ENCODE data around the gene PARD3B.

Gene PARD3B

GRCh38 chr2:205030695-205031094, 485.4 kb downstream of the PARD3B start:
- no peak for DNase-seq

- no peak for DNase-seq
Measured at GRCh38 chr2:205032093-205032551, 486.8 kb downstream of the PARD3B start.

DNA sequence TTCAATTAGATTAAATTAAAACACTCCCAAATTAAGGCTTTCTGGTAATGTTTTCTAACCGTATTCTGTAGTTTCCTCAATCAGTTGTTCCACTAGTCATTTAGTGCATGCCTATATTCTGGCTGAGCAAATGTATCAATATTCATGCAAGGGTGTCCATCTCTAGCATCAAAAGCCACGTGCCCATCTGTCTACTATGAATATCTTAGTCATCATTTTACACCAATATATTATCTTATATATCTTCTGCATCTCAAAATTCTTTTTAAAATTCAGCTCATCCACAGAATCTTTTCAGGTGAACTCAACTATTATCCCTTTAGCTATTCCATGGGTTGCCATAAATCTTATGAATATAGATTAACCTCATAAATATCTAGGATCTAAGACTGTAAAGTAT, 488.2 kb downstream of the PARD3B start:
- DNase-seq: no peak

DNA sequence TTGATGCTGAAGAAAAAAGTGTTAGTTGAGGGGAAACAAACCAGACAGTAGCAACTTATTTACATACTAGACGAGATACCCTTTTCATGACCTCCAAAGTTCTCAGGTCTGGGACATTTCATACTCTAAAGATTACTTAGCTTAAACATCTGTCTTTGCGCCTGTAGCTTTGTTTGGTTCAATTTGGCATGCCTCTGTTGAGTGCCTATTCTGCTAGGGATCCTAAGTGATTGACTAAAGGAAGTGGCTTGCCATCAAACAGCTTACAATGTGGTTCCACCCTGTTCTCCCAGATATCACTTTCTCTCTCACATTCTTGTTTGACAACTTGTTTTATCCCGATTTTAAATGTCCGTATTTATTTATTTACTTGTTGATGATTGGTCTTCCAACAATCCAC, 488.8 kb downstream of the PARD3B start:
- DNase-seq: no peak

GRCh38 chr2:205040323-205040722, 495.0 kb downstream of the PARD3B start:
- DNase-seq: no peak

DNA sequence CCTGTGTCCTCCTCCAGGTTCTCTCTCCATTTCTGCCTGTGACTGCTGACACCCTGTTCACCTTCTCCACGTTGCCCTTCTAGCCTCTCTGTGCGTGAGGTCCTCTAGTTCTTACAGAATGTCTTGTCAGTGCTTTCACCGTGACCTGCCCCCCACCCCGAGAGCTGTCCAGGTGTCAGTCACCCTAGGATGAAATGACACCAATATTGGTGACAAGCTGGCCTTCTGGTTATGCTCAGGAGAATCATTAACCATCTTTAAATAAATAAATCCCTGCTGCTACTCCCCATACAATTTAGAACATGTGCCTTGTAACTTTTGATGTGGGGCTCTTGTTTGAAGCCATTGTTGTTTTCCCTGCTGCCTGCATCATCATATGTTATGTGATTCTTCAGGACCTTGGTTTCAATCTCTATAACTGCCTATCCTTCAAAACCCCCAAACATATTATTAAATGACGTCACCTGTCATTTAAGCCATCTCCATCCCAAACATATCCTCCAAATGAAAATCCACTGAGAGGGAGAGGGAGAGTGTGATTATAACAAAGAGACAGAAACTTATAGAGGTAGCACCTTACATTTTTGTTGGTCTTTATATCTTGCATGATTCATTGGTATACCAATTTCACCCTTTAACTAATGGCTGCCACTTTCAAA, 496.3 kb downstream of the PARD3B start:
- DNase-seq: no peak

DNA sequence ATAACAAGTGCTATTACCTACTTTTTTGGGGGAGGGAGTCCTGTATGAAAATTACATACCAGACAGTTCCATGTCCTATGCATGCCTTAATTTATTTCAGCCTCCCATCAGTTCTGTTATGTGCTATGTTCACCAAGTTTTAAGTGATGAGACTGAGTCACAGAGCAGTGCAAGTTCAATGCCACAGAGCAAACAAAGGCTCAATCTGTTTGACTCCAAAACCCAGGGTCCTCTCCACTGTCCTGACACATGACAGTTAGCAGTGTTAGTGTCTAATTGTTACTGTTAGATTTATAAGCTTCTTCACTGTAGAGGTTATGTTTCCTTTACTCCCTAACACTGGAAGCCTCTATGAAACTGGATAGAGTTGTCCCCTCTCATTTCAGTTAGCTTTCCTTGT, 498.0 kb downstream of the PARD3B start:
- DNase-seq: no peak

DNA sequence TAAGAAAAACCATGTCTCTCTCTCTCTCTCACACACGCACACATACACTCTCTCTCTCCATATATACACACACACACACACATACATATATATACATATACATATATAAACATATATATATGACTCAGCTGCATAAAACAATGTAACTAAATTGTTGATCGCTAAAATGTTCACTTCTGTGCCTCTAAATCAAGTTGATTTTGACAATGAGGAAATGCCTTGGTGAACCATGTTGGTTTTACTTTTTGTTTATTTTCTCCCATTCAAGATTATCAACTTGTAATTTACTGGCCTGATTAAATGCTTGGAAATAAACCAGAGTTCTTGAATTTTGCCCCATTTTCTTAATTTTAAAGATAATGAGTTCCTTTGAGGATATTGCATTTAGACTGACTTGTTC, 500.4 kb downstream of the PARD3B start:
- DNase-seq: no peak

GRCh38 chr2:205047273-205047839, 502.1 kb downstream of the PARD3B start:
- DNase-seq: no peak

DNA sequence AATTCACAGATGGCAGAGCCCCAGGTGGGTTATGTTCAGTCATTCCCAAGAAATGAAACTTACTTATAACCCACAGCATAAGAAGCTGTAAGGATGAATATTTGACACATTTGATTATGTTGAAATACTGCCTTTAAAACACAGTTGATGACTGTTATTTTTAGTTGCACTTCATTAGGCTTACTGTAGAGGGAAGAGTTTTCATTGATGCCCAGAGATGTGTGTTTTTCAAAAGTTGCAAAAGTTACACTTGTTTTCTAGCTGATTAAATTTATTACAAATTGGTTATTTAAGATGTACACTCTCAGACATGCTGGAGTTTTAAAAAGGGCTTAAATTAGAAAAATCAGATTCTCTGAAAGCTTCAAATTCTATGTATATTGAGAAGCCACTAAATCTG, 506.1 kb downstream of the PARD3B start:
- DNase-seq: no peak

DNA sequence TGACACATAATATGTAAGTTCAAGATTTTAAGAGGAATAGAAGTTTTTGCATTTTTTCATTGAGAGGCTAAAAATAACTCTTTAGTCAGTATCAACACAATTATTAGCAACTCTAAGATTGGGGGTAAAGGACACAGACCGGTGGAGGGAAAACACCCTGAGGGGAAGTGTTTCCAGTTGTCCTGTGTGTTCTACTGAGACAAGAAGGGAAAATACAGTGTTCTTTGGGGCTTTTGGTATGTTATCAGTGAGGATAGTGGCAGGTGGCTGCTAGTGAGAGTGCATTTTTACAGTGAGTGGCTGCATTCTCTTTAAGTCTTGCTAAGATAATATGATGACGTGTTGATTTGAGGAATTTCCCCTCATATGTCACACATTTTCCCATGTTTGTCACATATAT, 507.5 kb downstream of the PARD3B start:
- no peak for DNase-seq

DNA sequence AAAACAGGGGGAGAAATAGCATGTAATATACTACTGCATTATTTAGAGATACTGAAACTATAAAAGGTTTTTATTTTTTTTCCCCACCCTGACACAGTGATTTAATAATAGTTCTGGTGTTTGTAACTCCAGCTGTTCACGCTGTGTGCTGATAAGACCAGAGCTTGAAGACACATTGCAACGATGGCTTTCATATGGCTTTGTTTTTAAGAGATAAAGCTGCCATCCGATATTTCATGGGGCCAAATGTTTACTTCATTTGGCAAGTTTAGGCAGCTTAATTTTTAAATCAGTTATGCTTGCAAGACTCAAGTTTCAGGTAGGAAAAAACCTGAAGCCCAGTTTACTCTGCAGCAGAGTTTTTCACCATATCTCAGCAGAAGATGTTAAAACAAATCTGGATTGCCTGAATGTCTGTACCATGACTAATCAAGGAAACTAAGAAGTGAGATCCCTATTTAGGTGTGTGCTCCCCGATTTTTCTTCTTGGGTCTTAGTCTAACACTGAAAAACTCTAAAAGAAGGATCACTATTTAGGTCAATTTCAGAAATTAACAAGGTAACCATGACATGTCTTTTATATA, 508.6 kb downstream of the PARD3B start:
- DNase-seq: no peak

DNA sequence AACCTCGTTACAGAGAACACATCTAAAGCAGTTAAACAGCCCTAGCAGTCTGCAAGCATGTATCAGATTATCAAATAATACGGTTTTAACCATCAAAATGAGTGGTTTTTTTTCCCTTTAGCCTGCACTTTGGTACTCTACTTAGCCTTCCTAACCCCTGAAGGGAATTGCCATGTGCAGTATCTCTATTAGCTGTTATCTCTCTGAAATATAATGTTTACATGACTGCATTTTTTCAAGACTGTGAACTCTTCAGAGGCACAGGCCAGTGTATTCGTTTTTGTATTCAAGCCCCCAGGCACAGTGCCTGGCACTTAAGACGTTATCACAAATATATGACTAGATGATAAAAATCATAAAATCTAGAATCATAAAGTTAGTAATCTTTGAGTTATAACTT, 509.5 kb downstream of the PARD3B start:
- DNase-seq: no peak

DNA sequence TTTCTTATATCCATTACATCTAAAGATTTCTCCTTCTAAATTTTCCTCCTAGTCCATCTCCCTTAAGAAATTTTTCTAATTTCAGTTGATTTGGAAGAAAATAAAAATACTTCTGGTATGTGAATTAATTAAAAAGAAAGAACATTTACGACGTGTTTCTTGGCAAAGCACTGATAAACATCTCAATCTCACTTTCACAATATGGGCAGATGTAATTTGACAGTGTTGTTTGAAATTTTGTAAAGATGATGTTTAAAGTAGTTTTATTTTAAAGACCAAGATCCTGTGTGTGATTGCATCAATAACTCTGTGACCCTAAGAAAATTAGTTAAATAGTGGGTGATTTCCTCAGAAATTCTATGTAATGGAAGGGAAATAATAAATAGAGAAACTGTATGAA, 510.0 kb downstream of the PARD3B start:
- no peak for DNase-seq

DNA sequence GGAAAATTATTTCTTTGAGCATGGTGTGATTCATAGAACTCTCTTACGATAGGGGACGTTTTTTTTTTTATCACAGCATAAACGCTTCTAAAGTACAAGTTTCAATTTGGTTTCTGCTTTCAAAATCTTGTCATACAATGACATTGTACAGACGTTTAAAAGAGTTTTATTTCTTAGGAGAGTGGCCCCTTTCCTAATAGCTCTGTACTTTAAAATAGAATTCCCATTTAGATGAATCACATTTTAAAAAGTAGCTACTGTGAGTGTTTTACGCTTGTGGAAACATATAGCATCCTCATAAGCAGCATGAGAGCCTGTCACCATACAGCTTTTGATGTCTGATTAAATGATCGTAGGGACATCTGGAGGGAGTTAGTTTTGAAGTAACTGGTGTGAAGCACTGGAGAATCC, 510.9 kb downstream of the PARD3B start:
- DNase-seq: no peak

- DNase-seq: no peak
Measured at GRCh38 chr2:205058409-205058808, 513.1 kb downstream of the PARD3B start.

DNA sequence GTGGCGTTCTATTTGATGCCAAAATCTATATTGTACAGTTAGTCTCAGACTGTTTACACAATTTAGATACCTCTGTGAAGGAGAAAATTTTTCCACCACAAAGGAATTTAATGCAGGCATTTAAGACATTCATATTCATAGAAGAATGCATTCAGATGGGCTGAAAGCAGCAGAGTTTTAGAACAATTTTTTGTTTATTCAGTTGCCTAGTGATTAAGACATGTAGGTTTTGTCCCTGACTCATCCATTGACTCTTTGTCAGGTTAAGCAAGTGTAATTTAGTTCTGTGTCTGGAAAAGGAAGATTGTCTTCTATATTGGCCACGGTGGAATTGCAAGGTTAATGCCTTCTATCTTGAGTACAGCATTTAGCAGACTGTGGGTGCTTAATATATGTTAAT, 515.0 kb downstream of the PARD3B start:
- no peak for DNase-seq

DNA sequence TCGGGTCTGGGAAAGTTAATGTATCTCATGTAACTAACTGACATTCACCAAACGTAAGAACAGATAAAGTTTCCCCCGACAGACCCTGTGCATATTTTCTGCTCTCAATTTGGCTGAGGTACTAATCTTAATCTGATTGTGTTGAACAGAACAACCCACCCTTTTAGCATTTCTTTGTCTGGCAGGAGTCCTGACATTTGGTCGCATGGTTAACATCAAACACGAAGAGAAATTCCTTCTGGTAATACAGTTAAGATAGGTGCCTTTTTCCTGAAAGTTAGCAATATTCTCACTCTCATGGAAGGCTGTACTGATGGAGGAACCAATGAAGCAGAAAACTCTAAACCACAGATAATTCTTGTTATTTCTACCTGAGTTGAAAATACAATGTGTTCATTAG, 520.8 kb downstream of the PARD3B start:
- no peak for DNase-seq

GRCh38 chr2:205069928-205070327, 524.7 kb downstream of the PARD3B start:
- DNase-seq: no peak

DNA sequence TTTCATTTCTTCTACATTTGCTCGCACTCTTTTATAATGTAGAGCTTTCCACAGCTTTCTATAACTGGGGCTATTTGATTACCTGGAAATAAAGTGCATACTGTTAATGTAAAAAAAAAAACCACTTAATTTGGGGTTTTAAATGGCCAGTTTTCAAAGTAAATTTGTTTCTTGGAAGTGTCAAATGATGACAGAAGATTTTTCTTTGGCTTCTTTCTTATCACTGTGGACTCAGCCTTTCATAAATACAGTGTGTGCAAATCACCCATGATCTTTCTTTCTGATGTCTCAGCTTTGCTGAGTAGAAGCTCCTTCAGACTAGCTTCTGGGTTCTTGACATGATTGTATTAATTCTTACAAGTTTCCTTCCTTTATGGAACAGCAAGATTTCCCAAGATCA, 525.6 kb downstream of the PARD3B start:
- no peak for DNase-seq

- no peak for DNase-seq
Measured at GRCh38 chr2:205073433-205074020, 528.3 kb downstream of the PARD3B start.

DNA sequence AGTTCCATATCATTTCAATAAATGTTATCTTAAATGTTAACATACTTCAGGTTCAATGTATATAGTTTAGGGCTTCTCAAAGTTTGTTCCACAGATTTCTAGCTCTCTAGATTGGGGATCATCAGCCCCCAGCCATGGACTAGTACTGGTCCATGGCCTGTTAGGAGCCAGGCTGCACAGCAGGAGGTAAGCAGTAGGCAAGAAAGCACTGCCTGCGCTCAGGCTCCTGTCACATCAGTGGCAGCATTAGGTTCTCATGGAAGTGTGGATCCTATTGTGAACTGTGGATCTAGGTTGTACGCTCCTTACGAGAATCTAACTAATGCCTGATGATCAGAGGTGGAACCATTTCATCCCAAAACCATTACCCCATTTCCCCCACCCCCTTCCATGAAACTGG, 531.1 kb downstream of the PARD3B start:
- DNase-seq: no peak

DNA sequence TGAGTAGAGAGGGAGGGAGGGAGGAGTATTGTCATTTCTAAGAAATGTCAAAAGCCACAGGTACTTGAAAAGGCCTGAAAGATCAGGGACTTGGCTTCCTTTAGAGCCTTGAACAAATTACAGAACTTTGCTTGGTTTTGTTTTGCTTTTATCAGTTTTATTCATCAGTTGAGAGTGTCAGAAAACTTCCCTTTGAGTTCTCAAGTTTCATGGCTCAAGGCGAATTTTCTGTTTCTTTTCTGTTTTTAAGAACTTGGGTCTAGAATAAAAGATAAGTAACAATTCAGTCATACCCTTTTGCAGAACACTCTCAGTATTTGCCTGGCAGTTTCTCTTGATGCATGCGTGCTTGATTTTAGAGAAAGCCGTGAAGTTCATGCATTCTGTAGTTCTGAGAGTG, 531.9 kb downstream of the PARD3B start:
- no peak for DNase-seq

DNA sequence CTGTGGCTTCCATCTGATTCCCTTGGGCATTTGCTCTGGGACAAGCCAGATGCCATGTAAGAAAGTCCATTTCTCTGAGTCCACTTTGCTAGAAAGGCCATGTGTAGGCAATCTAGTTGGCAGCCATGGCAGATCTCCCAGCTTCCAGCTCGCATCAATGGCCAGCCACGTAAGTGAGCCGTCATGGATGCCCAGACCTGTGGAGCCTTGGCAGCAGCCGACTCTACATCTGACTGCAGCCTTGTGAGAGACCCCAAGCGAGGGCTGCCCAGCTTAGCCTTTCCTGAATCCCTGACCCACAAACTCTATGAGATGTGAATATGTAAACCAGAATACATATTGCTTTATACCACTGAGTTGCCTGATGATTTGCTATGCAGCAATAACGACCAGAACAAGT, 533.5 kb downstream of the PARD3B start:
- no peak for DNase-seq

Data from NCI-H526 (cell line).